MCF 10A (cell line): ENCODE data around the gene TNFAIP8L2. TPM values are rescaled to one million over a fixed set of nuclear protein-coding genes. Genes with fewer than 3 reads are reported as not detected.
"Not testable (repeated sequence)": the region's sequence is repeated elsewhere in the genome, so short reads cannot be mapped to it uniquely, and the experiment has no call there.

Experiments
- BruUV-seq: library from RNA; stranded (reverse); fragments of 400-500 nt; replicated peaks from 2 replicates; lab custom pipeline; 2021; lab: Mats Ljungman, UMichigan
- CTCF ChIA-PET: fragments of 300-600 bp; sonication (Branson Sonifier 250); formaldehyde crosslinking; extraction: SDS; loops from one replicate; lab custom pipeline; 2021; ENCODE audit warnings: antibody characterized with exemption, inconsistent platforms; lab: Yijun Ruan, JAX
- POLR2A ChIA-PET: fragments of 300-600, 350-650 bp; sonication (Branson Sonifier 250); formaldehyde crosslinking; extraction: SDS; loops from one replicate; lab custom pipeline; 2020; ENCODE audit warnings: antibody characterized with exemption, inconsistent platforms; lab: Yijun Ruan, JAX
- DNase-seq: peaks from one replicate; pipeline ENCODE4 v3.0.0-alpha.2; 2018; ENCODE audit not compliant: unreplicated experiment
- H3K27ac Mint-ChIP-seq: one replicate; pipeline ENCODE4 v1.8.0; 2022; ENCODE audit warnings: mild to moderate bottlenecking, low read depth, mixed read lengths; ENCODE audit not compliant: unreplicated experiment
- H3K27me3 Mint-ChIP-seq: one replicate; pipeline ENCODE4 v1.8.0; 2022; ENCODE audit warnings: mixed read lengths; ENCODE audit not compliant: insufficient read depth, unreplicated experiment
- H3K36me3 Mint-ChIP-seq: one replicate; pipeline ENCODE4 v1.8.0; 2022; ENCODE audit warnings: mild to moderate bottlenecking, moderate library complexity, mixed read lengths; ENCODE audit not compliant: insufficient read depth, unreplicated experiment
- H3K4me1 Mint-ChIP-seq: one replicate; pipeline ENCODE4 v1.8.0; 2022; ENCODE audit warnings: mixed read lengths; ENCODE audit not compliant: insufficient read depth, unreplicated experiment
- H3K4me3 Mint-ChIP-seq: one replicate; pipeline ENCODE4 v1.8.0; 2022; ENCODE audit warnings: mild to moderate bottlenecking, moderate library complexity, mixed read lengths; ENCODE audit not compliant: unreplicated experiment
- H3K9me3 Mint-ChIP-seq: one replicate; pipeline ENCODE4 v1.8.0; 2022; ENCODE audit warnings: mixed read lengths; ENCODE audit not compliant: unreplicated experiment
- intact Hi-C: fragments of 100-400 bp; cut with micrococcal nuclease; formaldehyde crosslinking; loops from 2 replicates; pipeline ENCODE4 v1.14.1; 2022
- total RNA-seq: library from RNA; stranded (reverse); gene quantifications from 2 replicates; pipeline ENCODE4 v1.2.3, GENCODE V29; 2022
- TF ChIP-seq, protein P1 (sequence below): fragments of 200-600 bp; IDR thresholded peaks from one replicate; pipeline ENCODE4 v1.8.0; 2022; ENCODE audit warnings: antibody characterized with exemption, mild to moderate bottlenecking; ENCODE audit not compliant: unreplicated experiment

Gene TNFAIP8L2
- total RNA-seq, 1 experiment from 2014 or later, result not detected

- ChIA-PET CTCF (interaction anchor here (0.6 to 1.1 kb wide), 5 partner anchors 56 to 140 kb away, joined by 3 read pairs; partner anchors contain the start of gene PSMD4), POLR2A (interaction anchor here (0.6 to 12.4 kb wide), 28 partner anchors 9 to 784 kb away, joined by 3 to 153 read pairs (median 4); partner anchors contain the start of genes LYSMD1, PI4KB, PSMB4 and PSMD4)
- BruUV-seq, result TSS peak; percentile 59
- intact Hi-C loops, result loop anchor here (5.0 to 10.0 kb wide), 2 partner anchors 129 to 536 kb away; partner anchors contain the start of gene PI4KB
- peak; percentile 100 for DNase-seq
- H3K27ac Mint-ChIP-seq, result peak within 1 kb of the TSS; percentile 95
- TF ChIP-seq, protein P1, sequence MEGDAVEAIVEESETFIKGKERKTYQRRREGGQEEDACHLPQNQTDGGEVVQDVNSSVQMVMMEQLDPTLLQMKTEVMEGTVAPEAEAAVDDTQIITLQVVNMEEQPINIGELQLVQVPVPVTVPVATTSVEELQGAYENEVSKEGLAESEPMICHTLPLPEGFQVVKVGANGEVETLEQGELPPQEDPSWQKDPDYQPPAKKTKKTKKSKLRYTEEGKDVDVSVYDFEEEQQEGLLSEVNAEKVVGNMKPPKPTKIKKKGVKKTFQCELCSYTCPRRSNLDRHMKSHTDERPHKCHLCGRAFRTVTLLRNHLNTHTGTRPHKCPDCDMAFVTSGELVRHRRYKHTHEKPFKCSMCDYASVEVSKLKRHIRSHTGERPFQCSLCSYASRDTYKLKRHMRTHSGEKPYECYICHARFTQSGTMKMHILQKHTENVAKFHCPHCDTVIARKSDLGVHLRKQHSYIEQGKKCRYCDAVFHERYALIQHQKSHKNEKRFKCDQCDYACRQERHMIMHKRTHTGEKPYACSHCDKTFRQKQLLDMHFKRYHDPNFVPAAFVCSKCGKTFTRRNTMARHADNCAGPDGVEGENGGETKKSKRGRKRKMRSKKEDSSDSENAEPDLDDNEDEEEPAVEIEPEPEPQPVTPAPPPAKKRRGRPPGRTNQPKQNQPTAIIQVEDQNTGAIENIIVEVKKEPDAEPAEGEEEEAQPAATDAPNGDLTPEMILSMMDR, result no peak
- peaks cover 35% of the 10 kb centered on the region for H3K36me3 Mint-ChIP-seq
- H3K4me1 Mint-ChIP-seq, result peaks cover 40% of the 10 kb centered on the region
- peak within 1 kb of the TSS; percentile 93 for H3K4me3 Mint-ChIP-seq
- H3K27me3 Mint-ChIP-seq, result no peaks in the 10 kb centered on the region
- H3K9me3 Mint-ChIP-seq, result no peaks in the 10 kb centered on the region
Observed at GRCh38 chr1:151198254-151199127, 42.0 kb downstream of the TNFAIP8L2 start, which contains the start of gene PIP5K1A. Gene PIP5K1A, plus strand, starts transcription at chr1:151198552. Its CDS starts 445 bp downstream, at chr1:151198997.

GRCh38 chr1:151199873-151200581 is 43.6 kb downstream of the TNFAIP8L2 start:
- ChIA-PET CTCF (interaction anchor here (0.6 to 2.8 kb wide), 7 partner anchors 13 to 201 kb away, joined by 3 to 11 read pairs (median 4); partner anchors contain the start of gene PSMD4), POLR2A (interaction anchor here (0.5 to 12.4 kb wide), 27 partner anchors 10 to 905 kb away, joined by 3 to 153 read pairs (median 3); partner anchors contain the start of genes C2CD4D, LYSMD1, PI4KB and PSMD4)
- peak overlapping the region; percentile 93 for H3K4me3 Mint-ChIP-seq
- TF ChIP-seq, protein P1, result no peak
- no peaks in the 10 kb centered on the region for H3K9me3 Mint-ChIP-seq
- BruUV-seq, result no TSS peak
- peaks cover 50% of the 10 kb centered on the region for H3K36me3 Mint-ChIP-seq
- peak overlapping the region; percentile 95 for H3K27ac Mint-ChIP-seq
- peaks cover 37% of the 10 kb centered on the region for H3K4me1 Mint-ChIP-seq
- intact Hi-C loops, result loop anchor here (1.0 to 10.0 kb wide), 5 partner anchors 37 to 535 kb away; partner anchors contain the start of gene PI4KB
- peak; percentile 81 for DNase-seq
- H3K27me3 Mint-ChIP-seq, result no peaks in the 10 kb centered on the region

GRCh38 chr1:151205381-151205965 is 49.0 kb downstream of the TNFAIP8L2 start:
- Mint-ChIP-seq H3K36me3 (peaks cover 88% of the 10 kb centered on the region), H3K4me1 (peaks cover 21% of the 10 kb centered on the region)
- POLR2A ChIA-PET, result interaction anchor here (1.0 to 3.0 kb wide), 4 partner anchors 16 to 76 kb away, joined by 4 to 8 read pairs (median 6); partner anchors contain the start of genes PSMD4, VPS72 and ZNF687
- H3K27me3 Mint-ChIP-seq, DNase-seq, H3K9me3 Mint-ChIP-seq, BruUV-seq, H3K4me3 Mint-ChIP-seq, intact Hi-C loops, H3K27ac Mint-ChIP-seq: not testable (repeated sequence)
- CTCF ChIA-PET, result interaction anchor here (0.6 to 1.0 kb wide), 2 partner anchors 47 to 106 kb away, joined by 3 to 6 read pairs; no protein-coding TSS in a partner anchor

Other genes with a start within 250 kb of the TNFAIP8L2 start
- gene SETDB1, start 230.3 kb upstream of the TNFAIP8L2 start, total RNA-seq, result 67.4 and 69.4 TPM in 2 replicates
- gene CERS2, start 181.8 kb upstream of the TNFAIP8L2 start, total RNA-seq, result 270 TPM in 2 replicates
- 0.37 and 0.61 TPM in 2 replicates for gene ANXA9, start 174.4 kb upstream of the TNFAIP8L2 start, total RNA-seq
- 8.9 and 10.4 TPM in 2 replicates for gene MINDY1, start 149.7 kb upstream of the TNFAIP8L2 start, total RNA-seq
- gene PRUNE1, start 148.2 kb upstream of the TNFAIP8L2 start, total RNA-seq, result 17.6 and 24.1 TPM in 2 replicates
- 1.2 and 2.3 TPM in 2 replicates for gene BNIPL, start 120.1 kb upstream of the TNFAIP8L2 start, total RNA-seq
- gene C1orf56, start 108.9 kb upstream of the TNFAIP8L2 start, total RNA-seq, result 2.2 and 2.7 TPM in 2 replicates
- 134 and 139 TPM in 2 replicates for gene CDC42SE1, start 97.0 kb upstream of the TNFAIP8L2 start, total RNA-seq
- gene MLLT11, start 96.3 kb upstream of the TNFAIP8L2 start, total RNA-seq, result 0.86 and 1.3 TPM in 2 replicates
- gene GABPB2, start 85.9 kb upstream of the TNFAIP8L2 start, total RNA-seq, result 20.2 and 22.9 TPM in 2 replicates
- gene SEMA6C, start 10.0 kb upstream of the TNFAIP8L2 start, total RNA-seq, result 2.3 and 9.5 TPM in 2 replicates
- gene LYSMD1, start 9.3 kb downstream of the TNFAIP8L2 start, total RNA-seq, result 14.4 and 22.3 TPM in 2 replicates
- 88.5 and 93.0 TPM in 2 replicates for gene SCNM1, start 9.5 kb downstream of the TNFAIP8L2 start, total RNA-seq
- gene TMOD4, start 19.3 kb downstream of the TNFAIP8L2 start, total RNA-seq, result 1.1 TPM in 1 of 2 replicates, not detected in the other
- gene VPS72, start 33.5 kb downstream of the TNFAIP8L2 start, total RNA-seq, result 106 and 108 TPM in 2 replicates
- 150 and 163 TPM in 2 replicates for gene PIP5K1A, start 41.9 kb downstream of the TNFAIP8L2 start, total RNA-seq
- gene PSMD4, start 98.1 kb downstream of the TNFAIP8L2 start, total RNA-seq, result 266 and 285 TPM in 2 replicates
- gene ZNF687, start 125.7 kb downstream of the TNFAIP8L2 start, total RNA-seq, result 26.3 and 27.5 TPM in 2 replicates
- gene PI4KB, start 170.8 kb downstream of the TNFAIP8L2 start, total RNA-seq, result 75.3 and 90.1 TPM in 2 replicates
- gene RFX5, start 190.6 kb downstream of the TNFAIP8L2 start, total RNA-seq, result 19.2 and 26.5 TPM in 2 replicates
- 8.2 and 11.6 TPM in 2 replicates for gene SELENBP1, start 216.1 kb downstream of the TNFAIP8L2 start, total RNA-seq
- 281 and 320 TPM in 2 replicates for gene PSMB4, start 242.9 kb downstream of the TNFAIP8L2 start, total RNA-seq